AG09309 (cell line): Measurements from ENCODE around the gene TSEN34.
"Not testable (repeated sequence)": the region's sequence is repeated elsewhere in the genome, so short reads cannot be mapped to it uniquely, and the experiment has no call there.

Source experiments
- DNase-seq: peaks from one replicate; pipeline ENCODE4 v3.0.0-alpha.2; 2010; ENCODE audit warnings: low read depth
- H3K4me3 ChIP-seq: 2 replicates; pipeline ENCODE4 v1.5.1; 2011; ENCODE audit warnings: mild to moderate bottlenecking, low read depth, low read length, moderate library complexity; ENCODE audit not compliant: control insufficient read depth
- CTCF ChIP-seq: IDR thresholded peaks from 2 replicates; pipeline ENCODE4 v1.5.1; 2011; ENCODE audit warnings: mild to moderate bottlenecking, low read depth, low read length, inconsistent platforms; ENCODE audit not compliant: insufficient read depth, control insufficient read depth; ENCODE audit errors: missing control alignments

Gene TSEN34

GRCh38 chr19:54218960-54219661 lies 28.0 kb downstream of the TSEN34 start:
- DNase-seq = no peak
- H3K4me3 ChIP-seq = no peak overlapping the region
- TF ChIP-seq CTCF = no peak

- not testable (repeated sequence) for DNase-seq, H3K4me3 ChIP-seq
Measured at GRCh38 chr19:54219702-54220101, 28.6 kb downstream of the TSEN34 start.

GRCh38 chr19:54221947-54222346 lies 30.8 kb downstream of the TSEN34 start:
- DNase-seq, H3K4me3 ChIP-seq: not testable (repeated sequence)

GRCh38 chr19:54222474-54223276 lies 31.6 kb downstream of the TSEN34 start, which contains the start of gene LILRB3:
Gene LILRB3 (minus strand): TSS chr19:54223007. CDS start chr19:54222976, 31 bp downstream.
- not testable (repeated sequence) for DNase-seq, H3K4me3 ChIP-seq

GRCh38 chr19:54223277-54223936 lies 32.3 kb downstream of the TSEN34 start:
- H3K4me3 ChIP-seq, DNase-seq: not testable (repeated sequence)

GRCh38 chr19:54223937-54224281 lies 32.8 kb downstream of the TSEN34 start:
- not testable (repeated sequence) for H3K4me3 ChIP-seq, DNase-seq

GRCh38 chr19:54224619-54225018 lies 33.5 kb downstream of the TSEN34 start:
- DNase-seq, H3K4me3 ChIP-seq: not testable (repeated sequence)

GRCh38 chr19:54229146-54229545 lies 38.0 kb downstream of the TSEN34 start:
- no peak for DNase-seq
- TF ChIP-seq CTCF = no peak
- no peak overlapping the region for H3K4me3 ChIP-seq

GRCh38 chr19:54230031-54230430 lies 38.9 kb downstream of the TSEN34 start:
- no peak for TF ChIP-seq CTCF
- no peak overlapping the region for H3K4me3 ChIP-seq
- DNase-seq = no peak
